Neural cell (in vitro differentiated cells): ENCODE measurements around the gene SMARCA1.

Source experiments
- CTCF ChIP-seq: fragments of 450-650 bp; IDR thresholded peaks from 2 replicates; pipeline ENCODE4 v1.5.1; 2014; ENCODE audit warnings: antibody characterized with exemption, mild to moderate bottlenecking, moderate library complexity; ENCODE audit not compliant: poor library complexity, severe bottlenecking
- EP300 ChIP-seq: fragments of 450-650 bp; conservative IDR thresholded peaks from 2 replicates; pipeline ENCODE4 v1.6.1; 2014; ENCODE audit warnings: antibody characterized with exemption, mild to moderate bottlenecking, moderate library complexity; ENCODE audit not compliant: poor library complexity, severe bottlenecking
- EZH2 ChIP-seq: fragments of 200-600, 300-800 bp; shearing (Covaris generic), sonication (generic); IDR thresholded peaks from 2 replicates; pipeline ENCODE4 v1.6.1; 2014; ENCODE audit warnings: antibody characterized with exemption, low read length, borderline replicate concordance, mild to moderate bottlenecking; ENCODE audit not compliant: insufficient read depth, poor library complexity, severe bottlenecking
- MXI1 ChIP-seq: fragments of 450-650 bp; conservative IDR thresholded peaks from 2 replicates; pipeline ENCODE4 v1.6.1; 2014; ENCODE audit warnings: antibody characterized with exemption, mild to moderate bottlenecking; ENCODE audit not compliant: poor library complexity, severe bottlenecking
- POLR2AphosphoS5 ChIP-seq: IDR thresholded peaks from 2 replicates; pipeline ENCODE4 v1.6.1; 2012
- RAD21 ChIP-seq: fragments of 450-650 bp; conservative IDR thresholded peaks from 2 replicates; pipeline ENCODE4 v1.6.1; 2014; ENCODE audit warnings: antibody characterized with exemption, mild to moderate bottlenecking, moderate library complexity
- SMC3 ChIP-seq: fragments of 450-650 bp; conservative IDR thresholded peaks from 2 replicates; pipeline ENCODE4 v1.6.1; 2014; ENCODE audit warnings: antibody characterized with exemption, mild to moderate bottlenecking, moderate library complexity; ENCODE audit not compliant: poor library complexity
- TAF1 ChIP-seq: IDR thresholded peaks from 2 replicates; pipeline ENCODE4 v1.6.1; 2012; ENCODE audit warnings: low read depth
- TF ChIP-seq, protein P1 (sequence below): IDR thresholded peaks from 2 replicates; pipeline ENCODE4 v1.6.1; 2012; ENCODE audit warnings: borderline replicate concordance

- TF ChIP-seq POLR2AphosphoS5 (no peak), CTCF (no peak), TAF1 (no peak), EP300 (no peak), MXI1 (no peak), EZH2 (no peak), RAD21 (no peak), SMC3 (no peak)
- TF ChIP-seq, protein P1, sequence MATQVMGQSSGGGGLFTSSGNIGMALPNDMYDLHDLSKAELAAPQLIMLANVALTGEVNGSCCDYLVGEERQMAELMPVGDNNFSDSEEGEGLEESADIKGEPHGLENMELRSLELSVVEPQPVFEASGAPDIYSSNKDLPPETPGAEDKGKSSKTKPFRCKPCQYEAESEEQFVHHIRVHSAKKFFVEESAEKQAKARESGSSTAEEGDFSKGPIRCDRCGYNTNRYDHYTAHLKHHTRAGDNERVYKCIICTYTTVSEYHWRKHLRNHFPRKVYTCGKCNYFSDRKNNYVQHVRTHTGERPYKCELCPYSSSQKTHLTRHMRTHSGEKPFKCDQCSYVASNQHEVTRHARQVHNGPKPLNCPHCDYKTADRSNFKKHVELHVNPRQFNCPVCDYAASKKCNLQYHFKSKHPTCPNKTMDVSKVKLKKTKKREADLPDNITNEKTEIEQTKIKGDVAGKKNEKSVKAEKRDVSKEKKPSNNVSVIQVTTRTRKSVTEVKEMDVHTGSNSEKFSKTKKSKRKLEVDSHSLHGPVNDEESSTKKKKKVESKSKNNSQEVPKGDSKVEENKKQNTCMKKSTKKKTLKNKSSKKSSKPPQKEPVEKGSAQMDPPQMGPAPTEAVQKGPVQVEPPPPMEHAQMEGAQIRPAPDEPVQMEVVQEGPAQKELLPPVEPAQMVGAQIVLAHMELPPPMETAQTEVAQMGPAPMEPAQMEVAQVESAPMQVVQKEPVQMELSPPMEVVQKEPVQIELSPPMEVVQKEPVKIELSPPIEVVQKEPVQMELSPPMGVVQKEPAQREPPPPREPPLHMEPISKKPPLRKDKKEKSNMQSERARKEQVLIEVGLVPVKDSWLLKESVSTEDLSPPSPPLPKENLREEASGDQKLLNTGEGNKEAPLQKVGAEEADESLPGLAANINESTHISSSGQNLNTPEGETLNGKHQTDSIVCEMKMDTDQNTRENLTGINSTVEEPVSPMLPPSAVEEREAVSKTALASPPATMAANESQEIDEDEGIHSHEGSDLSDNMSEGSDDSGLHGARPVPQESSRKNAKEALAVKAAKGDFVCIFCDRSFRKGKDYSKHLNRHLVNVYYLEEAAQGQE, result no peak
These were observed 33.0 kb downstream of the SMARCA1 start for GRCh38 chrX:129490330-129490729.
